A549 (cell line): ENCODE results near the gene TM9SF4. TPM values are rescaled to one million over a fixed set of nuclear protein-coding genes. Genes with fewer than 3 reads are reported as not detected.

ENCODE experiments used
- ATAC-seq, 2 experiments: fragments of 200-7000 bp in 1 of 2; fragments of >200 bp in 1 of 2; cut with Nextera tagmentation in 1 of 2; cut with Tn5 transposase in 1 of 2; 3 replicates each; pipeline versions ENCODE4 v1.8.0 to v1.9.1; 2018 to 2020; ENCODE audit warnings: mild to moderate bottlenecking in 1 of 2, moderate library complexity in 1 of 2
- CTCF ChIA-PET: fragments of 300-600 bp; sonication (Branson Sonifier 250); formaldehyde crosslinking; extraction: SDS; loops from one replicate; lab custom pipeline; 2021; ENCODE audit warnings: antibody characterized with exemption, inconsistent platforms; lab: Yijun Ruan, JAX
- POLR2A ChIA-PET: fragments of 350-600 bp; formaldehyde crosslinking; extraction: SDS; loops from one replicate; lab custom pipeline; 2021; ENCODE audit warnings: antibody characterized with exemption, inconsistent platforms; lab: Yijun Ruan, JAX
- DNase-seq, 2 experiments: peaks; one replicate each; pipeline versions ENCODE4 v3.0.0 to v3.0.0-alpha.2; 2011 to 2016; ENCODE audit warnings: low read depth in 1 of 2, low spot score in 1 of 2
- FAIRE-seq: peaks from 2 replicates; lab custom pipeline; 2011; peaks lifted over from hg19 to GRCh38; lab: Jason Lieb, UNC
- H3K27ac ChIP-seq, 2 experiments: fragments of >200 bp; sonication (Bioruptor Twin); formaldehyde crosslinking; 3 replicates each; pipeline ENCODE4 v1.5.1; 2016 to 2017
- H3K4me1 ChIP-seq: fragments of >200 bp; sonication (Bioruptor Twin); formaldehyde crosslinking; 3 replicates; pipeline ENCODE4 v1.6.1; 2016
- H3K4me2 ChIP-seq: fragments of >200 bp; sonication (Bioruptor Twin); formaldehyde crosslinking; 3 replicates; pipeline ENCODE4 v1.6.1; 2016
- H3K4me3 ChIP-seq: fragments of >200 bp; sonication (Bioruptor Twin); formaldehyde crosslinking; 3 replicates; pipeline ENCODE4 v1.5.1; 2016
- H3K9me3 ChIP-seq: fragments of >200 bp; sonication (Bioruptor Twin); formaldehyde crosslinking; 3 replicates; pipeline ENCODE4 v1.6.1; 2016
- BCL3 ChIP-seq: fragments of >200 bp; sonication (Bioruptor Twin); formaldehyde crosslinking; IDR thresholded peaks from 3 replicates; pipeline ENCODE4 v1.6.1; 2016
- CHD2 ChIP-seq: fragments of 150-350 bp; IDR thresholded peaks from 2 replicates; pipeline ENCODE4 v1.6.1; 2014; ENCODE audit warnings: low read length; ENCODE audit not compliant: partially characterized antibody
- CHD4 ChIP-seq: fragments of 200-600 bp; sonication (generic); IDR thresholded peaks from 2 replicates; pipeline ENCODE4 v1.6.1; 2016; ENCODE audit warnings: antibody characterized with exemption, mild to moderate bottlenecking, borderline replicate concordance
- ELK1 ChIP-seq: fragments of 150-350 bp; IDR thresholded peaks from 2 replicates; pipeline ENCODE4 v1.6.1; 2014; ENCODE audit warnings: low read depth, mild to moderate bottlenecking, low read length
- ESRRA ChIP-seq: fragments of 150-350 bp; IDR thresholded peaks from 2 replicates; pipeline ENCODE4 v1.6.1; 2014; ENCODE audit warnings: mild to moderate bottlenecking, low read length, borderline replicate concordance
- FOSB ChIP-seq: fragments of 250-450 bp; sonication (Bioruptor Pico); IDR thresholded peaks from 2 replicates; pipeline ENCODE4 v1.5.0; 2020; ENCODE audit warnings: mild to moderate bottlenecking, moderate library complexity
- FOSL2 ChIP-seq, 2 experiments: fragments of 450-650 bp in 1 of 2; fragments of >200 bp in 1 of 2; sonication (Bioruptor Twin) in 1 of 2; formaldehyde crosslinking; IDR thresholded peaks; 2 replicates each; pipeline versions ENCODE4 v1.5.0 to v1.6.1; 2016 to 2020; ENCODE audit warnings: mild to moderate bottlenecking in 1 of 2, moderate library complexity in 1 of 2
- GATA3 ChIP-seq: IDR thresholded peaks from 2 replicates; pipeline ENCODE4 v1.6.1; 2012; ENCODE audit warnings: borderline replicate concordance
- HDAC2 ChIP-seq: fragments of 200-600 bp; sonication (generic); IDR thresholded peaks from 2 replicates; pipeline ENCODE4 v1.6.1; 2016
- HES2 ChIP-seq: fragments of >200 bp; sonication (Bioruptor Twin); formaldehyde crosslinking; IDR thresholded peaks from 2 replicates; pipeline ENCODE4 v1.6.1; 2016
- HEYL ChIP-seq: fragments of 250-450 bp; sonication (Bioruptor Pico); IDR thresholded peaks from 2 replicates; pipeline ENCODE4 v1.8.0; 2021; ENCODE audit warnings: mild to moderate bottlenecking, moderate library complexity
- JUN ChIP-seq, 2 experiments: fragments of >200 bp; sonication (Bioruptor Twin); formaldehyde crosslinking; IDR thresholded peaks; 2 replicates in 1 of 2; 3 replicates in 1 of 2; pipeline ENCODE4 v1.6.1; 2016 to 2017
- KDM1A ChIP-seq: fragments of 200-600 bp; sonication (generic); IDR thresholded peaks from 2 replicates; pipeline ENCODE4 v1.6.1; 2016; ENCODE audit warnings: low read depth, mild to moderate bottlenecking
- KDM5A ChIP-seq: fragments of 200-600 bp; sonication (generic); IDR thresholded peaks from 2 replicates; pipeline ENCODE4 v1.6.1; 2016; ENCODE audit warnings: antibody characterized with exemption, mild to moderate bottlenecking
- MAFK ChIP-seq: fragments of 450-650 bp; IDR thresholded peaks from 2 replicates; pipeline ENCODE4 v1.6.1; 2014; ENCODE audit not compliant: partially characterized antibody
- NFE2L2 ChIP-seq: fragments of 150-350 bp; conservative IDR thresholded peaks from 2 replicates; pipeline ENCODE4 v1.6.1; 2014; ENCODE audit warnings: low read length
- NPAS2 ChIP-seq: fragments of 250-450 bp; sonication (Bioruptor Pico); IDR thresholded peaks from 2 replicates; pipeline ENCODE4 v1.8.0; 2022; ENCODE audit warnings: mild to moderate bottlenecking, moderate library complexity, borderline replicate concordance
- NR3C1 ChIP-seq: fragments of >200 bp; sonication (Bioruptor Twin); formaldehyde crosslinking; IDR thresholded peaks from 3 replicates; pipeline ENCODE4 v1.6.1; 2017
- POLR2AphosphoS2 ChIP-seq: conservative IDR thresholded peaks from 2 replicates; pipeline ENCODE4 v1.6.1; 2012; ENCODE audit warnings: low read length, improper control_type of control experiment, inconsistent platforms
- RAD21 ChIP-seq, 2 experiments: fragments of >200 bp in 1 of 2; sonication (Bioruptor Twin) in 1 of 2; formaldehyde crosslinking in 1 of 2; IDR thresholded peaks in 1 of 2; conservative IDR thresholded peaks in 1 of 2; 2 replicates in 1 of 2; 3 replicates in 1 of 2; pipeline ENCODE4 v1.6.1; 2012 to 2018; ENCODE audit warnings: inconsistent platforms in 1 of 2
- RCOR1 ChIP-seq: fragments of 150-350 bp; IDR thresholded peaks from 2 replicates; pipeline ENCODE4 v1.6.1; 2014; ENCODE audit warnings: antibody characterized with exemption, low read length, low read depth
- RNF2 ChIP-seq: fragments of 200-600 bp; sonication (generic); IDR thresholded peaks from 2 replicates; pipeline ENCODE4 v1.6.1; 2016; ENCODE audit warnings: low read depth, mild to moderate bottlenecking, antibody characterized with exemption, moderate library complexity, borderline replicate concordance
- SMC3 ChIP-seq: fragments of >200 bp; sonication (Bioruptor Twin); formaldehyde crosslinking; IDR thresholded peaks from 3 replicates; pipeline ENCODE4 v1.6.1; 2018; ENCODE audit warnings: inconsistent platforms
- SREBF2 ChIP-seq: fragments of 450-650 bp; IDR thresholded peaks from 2 replicates; pipeline ENCODE4 v1.6.1; 2014; ENCODE audit warnings: mild to moderate bottlenecking, moderate library complexity
- TFCP2L1 ChIP-seq: fragments of 250-450 bp; sonication (Bioruptor Pico); IDR thresholded peaks from 2 replicates; pipeline ENCODE4 v1.5.0; 2021; ENCODE audit warnings: mild to moderate bottlenecking
- WGBS: methylation state at CpG from one replicate; pipeline ENCODE4 v1.1.6; 2017; ENCODE audit errors: missing lambda C conversion rate; 5-methylcytosine and 5-hydroxymethylcytosine counted together
- polyA plus RNA-seq, 4 experiments: library from polyadenylated mRNA; depleted of rRNA in 3 of 4; stranded (reverse); fragments of >200 nt; fragmentation: RNase III in 1 of 4; extraction: RNeasy Plus Mini Kit Qiagen cat#74134 plus additional on column Dnase treatment in 1 of 4; gene quantifications; 2 replicates in 3 of 4; 3 replicates in 1 of 4; pipeline ENCODE4 v1.2.3, GENCODE V29; 2011 to 2017
- TF ChIP-seq, protein P1 (sequence below): IDR thresholded peaks from 2 replicates; pipeline ENCODE4 v1.6.1; 2012; ENCODE audit warnings: low read depth, borderline replicate concordance

Gene TM9SF4
- polyA plus RNA-seq, 2 of the 4 experiments (the other 2 are of a cell fraction), result 52.3 to 60.0 TPM

DNA sequence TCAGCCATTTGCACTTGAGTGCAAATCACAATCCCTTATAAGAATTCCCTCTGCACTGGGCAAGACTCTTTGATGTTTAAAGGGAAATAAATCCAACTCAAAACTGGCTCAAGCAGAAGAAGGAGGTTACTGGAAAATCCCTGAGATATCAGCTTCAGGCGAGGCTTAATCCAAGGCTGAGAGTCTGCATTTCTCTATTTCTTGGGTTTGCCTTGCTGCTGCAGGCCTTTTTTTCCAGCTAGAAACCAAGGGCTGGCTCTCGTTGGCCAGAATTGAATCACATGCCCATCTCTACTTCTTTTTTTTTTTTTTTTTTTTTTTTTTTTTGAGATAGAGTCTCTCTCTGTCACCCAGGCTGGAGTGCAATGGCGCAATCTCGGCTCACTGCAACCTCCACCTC, 45.8 kb upstream of the TM9SF4 start:
- Histone ChIP-seq H3K27ac (no peak overlapping the region), H3K4me1 (no peaks in the 10 kb centered on the region), H3K4me3 (no peak overlapping the region), H3K9me3 (no peaks in the 10 kb centered on the region; the same call in 2 of the 3 replicates), H3K4me2 (no peak overlapping the region)
- no peak for ATAC-seq
- no peak for DNase-seq
- ChIA-PET POLR2A (no interaction called here), CTCF (interaction anchor here (1.0 to 2.8 kb wide), 3 partner anchors 23 to 211 kb away, joined by 3 to 10 read pairs (median 4); no protein-coding TSS in a partner anchor)
- WGBS, result 50% methylated on average over 4 of the region's 4 CpGs
- no peak for FAIRE-seq
- TF ChIP-seq, protein P1, sequence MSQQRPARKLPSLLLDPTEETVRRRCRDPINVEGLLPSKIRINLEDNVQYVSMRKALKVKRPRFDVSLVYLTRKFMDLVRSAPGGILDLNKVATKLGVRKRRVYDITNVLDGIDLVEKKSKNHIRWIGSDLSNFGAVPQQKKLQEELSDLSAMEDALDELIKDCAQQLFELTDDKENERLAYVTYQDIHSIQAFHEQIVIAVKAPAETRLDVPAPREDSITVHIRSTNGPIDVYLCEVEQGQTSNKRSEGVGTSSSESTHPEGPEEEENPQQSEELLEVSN, result no peak
- TF ChIP-seq NPAS2 (CRISPR knock-in tag), result no peak
- TF ChIP-seq RNF2, result no peak
- no peak for TF ChIP-seq HEYL (CRISPR knock-in tag)
- no peak for TF ChIP-seq BCL3
- TF ChIP-seq RCOR1, result no peak
- no peak for TF ChIP-seq SREBF2
- TF ChIP-seq, all 56 proteins: peak for 0

DNA sequence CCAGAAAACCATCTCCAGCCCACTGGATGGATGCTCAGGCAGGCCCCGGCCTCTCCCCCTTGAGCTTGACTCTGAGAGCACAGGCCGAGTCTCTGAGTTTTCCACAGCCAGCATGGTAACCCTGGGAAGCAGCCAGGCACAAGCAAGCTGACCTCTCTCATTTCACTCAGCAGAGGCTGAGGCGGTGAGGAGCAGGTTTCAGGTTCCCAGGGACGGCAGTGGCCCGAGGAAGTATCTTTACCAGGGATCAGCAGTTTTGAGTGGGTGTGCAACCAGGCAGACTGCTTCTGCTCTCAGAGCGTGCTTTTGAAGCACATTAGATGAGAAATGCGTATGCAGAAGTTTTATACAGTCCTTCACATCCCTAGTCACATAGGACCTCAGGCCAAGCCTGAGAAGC, 44.8 kb upstream of the TM9SF4 start:
- Histone ChIP-seq H3K4me1 (no peaks in the 10 kb centered on the region), H3K4me2 (no peak overlapping the region), H3K4me3 (no peak overlapping the region), H3K27ac (no peak overlapping the region), H3K9me3 (no peaks in the 10 kb centered on the region)
- DNase-seq, result no peak
- 59% methylated on average over 7 of the region's 7 CpGs for WGBS
- no peak for ATAC-seq
- POLR2A ChIA-PET, result no interaction called here
- FAIRE-seq, result no peak
- CTCF ChIA-PET, result interaction anchor here (0.6 to 2.8 kb wide), 3 partner anchors 27 to 146 kb away, joined by 3 to 10 read pairs (median 4); no protein-coding TSS in a partner anchor
- no peak for TF ChIP-seq MAFK
- no peak for TF ChIP-seq FOSL2 (IDR thresholded peaks at IDR 0.05)
- no peak for TF ChIP-seq FOSL2 (CRISPR knock-in tag; IDR thresholded peaks at IDR 0.05)
- TF ChIP-seq POLR2AphosphoS2, result no peak
- TF ChIP-seq HEYL (CRISPR knock-in tag), result no peak
- no peak for TF ChIP-seq NR3C1
- no peak for TF ChIP-seq ELK1
- TF ChIP-seq TFCP2L1 (CRISPR knock-in tag), result no peak
- no peak for TF ChIP-seq CHD2
- no peak for TF ChIP-seq HES2
- no peak for TF ChIP-seq KDM1A
- TF ChIP-seq FOSB (CRISPR knock-in tag), result no peak
- TF ChIP-seq SMC3, result no peak
- no peak for TF ChIP-seq HDAC2
- TF ChIP-seq ESRRA, result no peak
- no peak for TF ChIP-seq RAD21 (conservative IDR thresholded peaks at IDR 0.05 in 1 of 2, IDR thresholded peaks at IDR 0.05 in 1 of 2)
- TF ChIP-seq CHD4, result no peak
- TF ChIP-seq NFE2L2, result no peak
- no peak for TF ChIP-seq KDM5A
- TF ChIP-seq JUN (IDR thresholded peaks at IDR 0.05), result no peak
- no peak for TF ChIP-seq GATA3
